ENCODE results near the gene DCST2.
A peak's percentile ranks its signal among the peaks of the same experiment; 100 is the strongest.

Gene DCST2

GRCh38 chr1:155033524-155033923 lies at the start of gene DCST2, which contains the start of gene DCST1:
TSS of gene DCST2 (minus strand) at chr1:155033781. CDS start at chr1:155033701, 80 bp downstream.
TSS of gene DCST1 (plus strand) at chr1:155033824. CDS start at chr1:155034037, 213 bp downstream.
- no peak for DNase-seq (ENCODE audit: low read depth in 2 of 3, low spot score in 2 of 3)

DNA sequence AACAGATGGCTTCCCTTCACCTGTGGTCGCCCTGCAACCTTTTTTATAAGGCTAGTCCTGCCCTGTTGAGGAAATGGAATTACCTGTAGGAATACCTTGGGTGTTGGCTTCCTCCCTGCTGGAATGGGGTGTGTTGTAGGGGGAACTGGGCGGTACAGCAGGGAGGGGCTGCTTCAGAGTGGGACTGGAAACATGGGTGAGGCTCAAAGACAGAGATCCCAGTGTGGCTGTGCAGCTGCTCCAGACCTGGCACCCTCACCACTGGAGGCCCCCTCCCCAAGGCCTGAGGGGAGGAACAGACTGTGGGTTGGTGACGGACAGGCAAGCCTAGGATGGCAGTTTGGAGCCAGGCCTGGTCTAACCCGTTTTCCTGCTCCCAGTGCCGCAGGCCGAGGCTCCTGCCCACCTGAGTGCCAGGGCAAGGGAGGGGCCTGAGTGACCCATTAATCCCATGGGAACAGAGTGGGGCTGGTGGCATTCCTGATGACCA lies 49.5 kb upstream of the DCST2 start:
- DNase-seq (ENCODE audit: low read depth in 2 of 3, low spot score in 2 of 3) = no peak

DNA sequence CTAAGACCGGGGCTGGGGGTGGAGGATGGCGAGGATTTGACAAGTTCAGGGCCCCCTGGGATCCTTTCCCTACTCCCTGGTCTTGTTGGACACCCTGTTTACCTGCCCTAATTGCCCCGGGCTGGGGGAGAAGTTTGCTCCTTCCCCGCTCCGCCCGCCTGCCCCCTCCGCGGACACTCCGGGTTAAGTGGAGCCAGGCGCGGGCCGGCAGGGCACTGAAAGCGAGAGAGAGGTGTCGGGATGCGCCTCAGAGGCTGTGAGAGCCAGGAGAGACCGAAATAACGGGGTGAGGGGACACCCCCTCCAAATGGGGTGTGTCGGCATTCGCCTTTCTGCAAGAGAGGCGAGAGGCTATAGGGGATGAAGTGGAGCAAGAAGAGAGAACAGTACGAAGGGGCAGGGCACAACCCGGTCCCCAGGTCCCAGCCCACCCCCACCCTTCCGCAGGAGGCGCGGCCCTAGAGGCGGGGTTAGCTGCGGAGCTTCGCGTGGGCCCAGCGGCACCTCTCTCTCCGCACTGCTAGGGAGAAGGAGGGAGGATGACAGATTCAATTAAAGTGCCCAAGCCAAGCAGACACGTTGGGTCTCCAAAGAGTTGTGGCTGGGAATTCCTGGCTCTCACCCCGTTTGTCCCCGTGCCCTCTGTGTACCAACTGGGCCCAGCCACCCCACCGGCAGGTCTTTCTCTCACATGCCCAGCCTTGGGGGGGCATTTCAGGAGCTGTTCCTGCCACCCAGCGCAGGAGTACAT lies 48.9 kb upstream of the DCST2 start:
- no peak for DNase-seq (ENCODE audit: low read depth in 2 of 3, low spot score in 2 of 3)

DNA sequence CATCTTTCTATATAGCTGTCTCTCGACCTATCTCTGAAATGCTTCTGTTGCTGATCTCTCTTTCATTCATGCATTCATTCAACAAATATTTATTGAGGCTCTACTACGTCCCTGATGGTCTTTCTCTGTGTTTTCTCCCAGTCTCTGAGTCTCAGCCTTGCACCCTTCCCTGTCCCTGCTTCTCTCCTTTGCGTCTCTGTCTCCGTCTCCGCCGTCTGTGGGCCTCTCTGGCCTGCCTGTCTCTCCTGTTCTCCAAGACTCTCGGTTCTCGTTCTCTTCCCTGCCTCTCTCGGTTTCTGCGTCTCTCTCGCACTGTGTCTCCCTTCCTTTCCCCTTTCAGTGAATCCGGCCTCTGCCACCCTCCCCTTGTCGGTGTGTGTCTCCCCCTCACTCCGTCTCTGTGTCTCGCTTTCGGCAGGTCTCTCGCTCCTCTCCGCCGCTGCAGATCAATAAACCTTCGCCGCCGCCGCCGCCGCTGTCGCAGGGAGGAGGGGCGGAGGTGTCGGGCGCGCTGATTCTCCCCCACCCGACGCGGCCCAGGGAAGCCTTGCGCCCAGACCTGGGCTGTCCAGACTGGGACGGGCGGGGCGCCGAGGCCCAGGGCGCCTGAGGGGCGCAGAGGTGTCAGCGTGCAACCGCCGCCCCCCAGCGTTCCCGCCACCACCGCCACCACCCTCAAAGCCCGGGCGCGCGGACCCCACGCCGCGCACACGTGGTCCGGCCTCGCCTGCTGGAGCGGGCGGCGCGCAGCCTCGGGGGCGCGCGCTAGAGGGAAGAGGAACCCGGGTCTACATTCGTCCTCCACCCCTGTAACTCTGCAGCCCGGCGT lies 48.1 kb upstream of the DCST2 start:
- no peak for DNase-seq (ENCODE audit: low read depth in 2 of 3, low spot score in 2 of 3)

- no peak for DNase-seq (ENCODE audit: low read depth in 2 of 3, low spot score in 2 of 3)
Observed at GRCh38 chr1:155080312-155081228, 47.0 kb upstream of the DCST2 start.

DNA sequence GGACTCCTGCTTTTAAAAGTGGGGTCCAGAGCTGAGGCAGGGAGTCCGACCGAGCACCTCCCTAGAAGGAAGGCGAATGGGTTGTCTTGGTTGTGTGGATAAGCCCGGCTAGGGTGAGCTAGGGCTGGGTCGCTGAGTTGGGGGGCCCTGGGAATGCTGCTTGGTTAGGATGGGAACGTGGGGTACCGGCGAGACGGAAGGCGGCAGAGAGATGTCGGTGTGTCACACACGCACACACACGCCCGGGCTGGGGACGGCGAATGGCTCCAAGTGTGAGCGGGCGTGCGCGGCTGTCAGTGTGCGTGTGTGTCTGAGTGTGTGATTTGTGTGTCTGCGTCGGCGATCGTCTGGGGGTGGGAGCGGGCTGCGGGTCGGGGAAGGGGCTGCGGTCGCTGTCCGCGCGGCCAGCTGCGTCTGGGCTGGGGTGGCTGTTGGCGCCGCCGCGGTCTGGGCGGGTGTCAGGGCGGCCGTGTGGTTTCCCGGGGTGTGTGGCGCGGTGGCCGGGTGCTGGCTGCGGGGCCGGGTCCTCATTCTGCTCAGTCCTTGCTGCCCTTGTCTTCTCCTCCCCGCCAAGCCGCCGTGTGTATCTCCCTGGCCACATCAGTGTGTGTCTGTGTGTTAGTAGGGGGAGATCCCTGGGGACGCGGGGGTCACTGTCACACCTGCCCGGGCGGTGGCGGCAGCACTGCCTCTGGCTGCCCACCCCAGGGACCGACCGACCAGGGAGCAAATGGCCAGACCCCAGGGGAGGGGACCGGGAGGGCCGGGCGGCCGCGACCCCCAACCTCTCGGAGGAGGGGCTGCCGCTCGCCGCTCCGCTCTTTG lies 46.1 kb upstream of the DCST2 start:
- DNase-seq (ENCODE audit: low read depth in 2 of 3, low spot score in 2 of 3) = no peak

GRCh38 chr1:155079210-155079486 lies 45.6 kb upstream of the DCST2 start:
- DNase-seq (ENCODE audit: low read depth in 2 of 3, low spot score in 2 of 3) = no peak

- DNase-seq (ENCODE audit: low read depth in 2 of 3, low spot score in 2 of 3) = peak in 1 of 3 experiments; percentile 45
Observed at GRCh38 chr1:155078469-155079209, 45.1 kb upstream of the DCST2 start, which contains the start of gene EFNA3. TSS of gene EFNA3 (plus strand) at chr1:155078837. CDS start at chr1:155078942, 105 bp downstream.

- DNase-seq (ENCODE audit: low read depth in 2 of 3, low spot score in 2 of 3) = no peak
Observed at GRCh38 chr1:155077758-155078445, 44.3 kb upstream of the DCST2 start.

- DNase-seq (ENCODE audit: low read depth in 2 of 3, low spot score in 2 of 3) = no peak
Observed at GRCh38 chr1:155077346-155077745, 43.8 kb upstream of the DCST2 start.

DNA sequence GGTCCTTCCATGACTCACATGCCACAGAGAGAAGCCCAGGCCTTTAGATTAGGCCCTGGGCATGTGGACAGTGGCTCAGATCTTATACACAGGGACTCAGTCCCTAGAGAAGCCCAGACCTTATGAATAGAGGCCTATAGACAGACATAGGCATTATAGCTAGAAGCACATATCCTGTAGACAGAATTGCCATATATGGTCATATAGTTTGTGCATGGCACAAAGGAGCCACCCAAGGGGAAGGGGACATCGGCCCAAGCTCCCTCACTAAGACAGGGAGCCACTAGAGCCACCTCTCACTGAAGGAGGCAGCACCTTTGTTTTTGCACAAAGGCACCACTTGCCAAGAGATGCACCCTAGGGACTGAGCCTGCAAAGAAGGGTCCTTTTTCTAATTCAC lies 42.8 kb upstream of the DCST2 start:
- DNase-seq (ENCODE audit: low read depth in 2 of 3, low spot score in 2 of 3) = no peak

DNA sequence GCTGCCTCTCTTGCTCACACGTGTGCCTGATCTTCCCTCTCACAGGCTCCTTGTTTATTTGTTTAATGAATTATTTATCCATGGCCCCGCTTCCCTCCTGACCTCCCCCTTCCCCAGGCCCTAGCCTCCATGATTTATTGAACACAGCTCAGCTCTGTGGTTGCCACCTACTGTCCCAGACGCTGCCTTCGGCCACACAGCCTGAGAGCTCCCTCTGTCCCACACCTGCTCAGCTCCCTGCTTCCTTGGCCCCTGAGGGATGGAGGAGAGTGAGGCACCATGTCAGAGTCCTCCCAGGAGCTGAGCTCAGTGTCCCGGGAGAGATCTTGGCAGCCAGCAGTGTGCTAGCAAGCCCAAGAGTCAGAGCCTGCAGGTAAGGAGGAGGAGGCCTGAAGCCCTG lies 42.0 kb upstream of the DCST2 start:
- no peak for DNase-seq (ENCODE audit: low read depth in 2 of 3, low spot score in 2 of 3)

GRCh38 chr1:155073377-155074242 lies 40.0 kb upstream of the DCST2 start:
- DNase-seq (ENCODE audit: low read depth in 2 of 3, low spot score in 2 of 3) = no peak

DNA sequence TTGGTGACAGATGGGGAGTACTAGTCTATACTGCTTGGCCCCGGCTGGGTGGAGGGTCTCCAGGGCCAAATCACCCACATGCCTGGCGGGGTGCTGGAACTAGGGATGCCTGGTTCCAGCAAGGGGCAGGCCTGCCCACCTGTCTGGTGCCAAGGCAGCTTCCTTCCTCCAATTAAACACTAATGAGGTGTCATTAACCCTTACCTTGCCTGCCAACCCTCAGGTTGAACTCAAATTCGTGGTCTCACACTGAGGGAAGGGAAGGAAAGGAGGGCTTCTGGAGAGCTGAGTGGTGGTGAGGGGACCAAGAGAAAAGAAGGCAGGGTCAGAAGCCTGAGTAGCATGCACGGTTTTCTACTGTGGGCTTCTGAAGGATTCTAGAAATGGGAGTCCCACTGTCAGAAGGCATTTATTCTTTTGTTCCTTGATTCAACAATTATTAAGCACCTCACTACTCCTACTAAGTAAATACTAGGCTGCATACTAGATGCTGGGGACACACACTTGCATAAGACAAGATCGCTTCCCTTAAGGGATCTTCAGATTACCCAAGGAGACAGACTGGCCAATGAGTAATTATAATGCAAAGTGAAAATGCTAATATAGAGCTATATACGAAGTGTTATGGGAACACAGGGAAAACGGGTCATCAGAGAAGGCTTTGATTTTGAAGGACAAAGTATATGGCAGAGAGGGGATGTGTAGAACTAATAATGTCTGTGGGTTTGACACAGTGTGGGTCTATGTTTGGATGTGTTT lies 39.1 kb upstream of the DCST2 start:
- no peak for DNase-seq (ENCODE audit: low read depth in 2 of 3, low spot score in 2 of 3)

GRCh38 chr1:155071701-155072100 lies 38.1 kb upstream of the DCST2 start:
- no peak for DNase-seq (ENCODE audit: low read depth in 2 of 3, low spot score in 2 of 3)

- DNase-seq (ENCODE audit: low read depth in 2 of 3, low spot score in 2 of 3) = peak in 1 of 3 experiments; percentile 56
Observed at GRCh38 chr1:155070721-155071569, 37.4 kb upstream of the DCST2 start.
